Measurements from ENCODE around the gene TCOF1.

GRCh38 chr5:150400316-150401075, 43.0 kb downstream of the TCOF1 start:
- TF ChIP-seq POLR2AphosphoS5 (IDR thresholded peaks at IDR 0.05) (no peak), POLR2A (IDR thresholded peaks at IDR 0.05) (no peak), CTCF (IDR thresholded peaks at IDR 0.05) (no peak)

All from prostate gland (tissue), 2 donors.